HL-60 (cell line): ENCODE measurements around the gene GTPBP1.

Experiments
- DNase-seq, 2 experiments: peaks; one replicate each; pipeline ENCODE4 v3.0.0-alpha.2; 2010 to 2020; ENCODE audit warnings: low read depth in 1 of 2, low spot score in 1 of 2
- H3K27ac ChIP-seq: fragments of 250-450 bp; sonication (Bioruptor Pico); replicated peaks from 2 replicates; pipeline ENCODE4 v1.5.1; 2020; ENCODE audit warnings: mild to moderate bottlenecking, moderate library complexity
- H3K27me3 ChIP-seq: fragments of 250-450 bp; sonication (Bioruptor Pico); 2 replicates; pipeline ENCODE4 v1.5.1; 2021; ENCODE audit warnings: mild to moderate bottlenecking, moderate library complexity; ENCODE audit not compliant: insufficient read depth, poor library complexity, severe bottlenecking
- H3K4me3 ChIP-seq: replicated peaks from 2 replicates; pipeline ENCODE4 v1.5.1; 2011; ENCODE audit warnings: mild to moderate bottlenecking, control low read depth, low read length; ENCODE audit not compliant: insufficient read depth
- GABPA ChIP-seq: IDR thresholded peaks from 2 replicates; pipeline ENCODE4 v1.6.1; 2012; ENCODE audit warnings: low read depth
- POLR2AphosphoS5 ChIP-seq: IDR thresholded peaks from 2 replicates; pipeline ENCODE4 v1.6.1; 2012; ENCODE audit warnings: low read depth
- REST ChIP-seq: IDR thresholded peaks from 2 replicates; pipeline ENCODE4 v1.6.1; 2012; ENCODE audit warnings: low read depth; ENCODE audit not compliant: insufficient replicate concordance
- SPI1 ChIP-seq: IDR thresholded peaks from 2 replicates; pipeline ENCODE4 v1.6.1; 2012; ENCODE audit warnings: low read depth, mild to moderate bottlenecking, borderline replicate concordance
- TF ChIP-seq, protein P1 (sequence below): IDR thresholded peaks from one replicate; pipeline ENCODE4 v1.5.1; 2011; ENCODE audit warnings: low read length, control low read depth, inconsistent platforms; ENCODE audit not compliant: insufficient read depth

The GTPBP1 gene

DNA sequence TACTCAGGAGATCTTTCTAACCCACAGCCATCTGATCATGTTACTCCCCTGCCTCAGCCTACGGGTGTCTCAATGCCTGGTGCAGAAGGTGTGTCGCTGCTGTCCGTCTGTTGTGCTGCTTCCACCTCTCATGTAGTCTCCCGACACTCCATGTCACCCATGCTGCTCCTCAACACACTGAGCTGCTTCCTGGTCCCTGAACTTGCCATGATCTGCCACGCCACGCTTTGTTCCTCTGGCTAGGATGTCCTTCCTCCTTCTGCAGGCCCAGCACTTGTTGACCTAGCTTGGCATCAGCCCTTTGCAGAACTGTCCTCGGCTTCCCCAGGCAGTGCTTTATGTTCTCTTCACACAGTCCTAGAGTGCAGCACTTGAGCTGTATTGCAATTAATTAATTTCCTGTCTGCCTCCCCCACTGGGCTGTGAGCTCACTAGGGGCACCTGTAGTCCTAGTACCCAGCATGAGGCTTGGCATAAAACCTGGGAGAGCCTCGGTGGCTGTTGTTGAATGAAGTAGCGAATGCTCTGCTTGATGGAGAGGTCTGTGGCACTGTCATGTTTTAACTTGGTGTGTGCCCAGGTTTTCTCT, 9.5 kb downstream of the GTPBP1 start:
- H3K27ac ChIP-seq: no peak overlapping the region
- TF ChIP-seq SPI1 (no peak), POLR2AphosphoS5 (no peak), REST (no peak), GABPA (no peak)
- TF ChIP-seq, protein P1, sequence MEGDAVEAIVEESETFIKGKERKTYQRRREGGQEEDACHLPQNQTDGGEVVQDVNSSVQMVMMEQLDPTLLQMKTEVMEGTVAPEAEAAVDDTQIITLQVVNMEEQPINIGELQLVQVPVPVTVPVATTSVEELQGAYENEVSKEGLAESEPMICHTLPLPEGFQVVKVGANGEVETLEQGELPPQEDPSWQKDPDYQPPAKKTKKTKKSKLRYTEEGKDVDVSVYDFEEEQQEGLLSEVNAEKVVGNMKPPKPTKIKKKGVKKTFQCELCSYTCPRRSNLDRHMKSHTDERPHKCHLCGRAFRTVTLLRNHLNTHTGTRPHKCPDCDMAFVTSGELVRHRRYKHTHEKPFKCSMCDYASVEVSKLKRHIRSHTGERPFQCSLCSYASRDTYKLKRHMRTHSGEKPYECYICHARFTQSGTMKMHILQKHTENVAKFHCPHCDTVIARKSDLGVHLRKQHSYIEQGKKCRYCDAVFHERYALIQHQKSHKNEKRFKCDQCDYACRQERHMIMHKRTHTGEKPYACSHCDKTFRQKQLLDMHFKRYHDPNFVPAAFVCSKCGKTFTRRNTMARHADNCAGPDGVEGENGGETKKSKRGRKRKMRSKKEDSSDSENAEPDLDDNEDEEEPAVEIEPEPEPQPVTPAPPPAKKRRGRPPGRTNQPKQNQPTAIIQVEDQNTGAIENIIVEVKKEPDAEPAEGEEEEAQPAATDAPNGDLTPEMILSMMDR: no peak
- no peaks in the 10 kb centered on the region for H3K27me3 ChIP-seq
- H3K4me3 ChIP-seq: no peak overlapping the region
- peak in 1 of 2 experiments; percentile 61 for DNase-seq

DNA sequence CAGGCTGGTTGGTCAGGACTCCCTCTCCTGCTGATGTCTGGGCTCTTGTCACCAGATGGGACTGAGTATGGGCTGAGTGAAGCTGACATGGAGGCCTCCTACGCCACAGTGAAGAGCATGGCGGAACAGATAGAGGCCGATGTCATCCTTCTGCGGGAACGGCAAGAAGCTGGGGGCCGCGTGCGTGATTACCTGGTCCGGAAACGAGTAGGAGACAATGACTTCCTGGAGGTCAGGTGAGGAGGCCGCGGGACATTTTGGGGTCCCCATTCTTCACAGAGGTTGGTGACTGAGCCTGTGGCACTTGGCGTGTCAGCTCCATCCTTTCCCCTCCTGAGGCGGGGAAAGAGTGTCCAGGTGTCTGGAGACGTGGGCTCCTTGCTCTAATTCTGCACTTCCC, 10.1 kb downstream of the GTPBP1 start:
- TF ChIP-seq GABPA: no peak
- TF ChIP-seq, protein P1: no peak
- no peak for TF ChIP-seq POLR2AphosphoS5
- no peak for TF ChIP-seq REST
- no peak for TF ChIP-seq SPI1

DNA sequence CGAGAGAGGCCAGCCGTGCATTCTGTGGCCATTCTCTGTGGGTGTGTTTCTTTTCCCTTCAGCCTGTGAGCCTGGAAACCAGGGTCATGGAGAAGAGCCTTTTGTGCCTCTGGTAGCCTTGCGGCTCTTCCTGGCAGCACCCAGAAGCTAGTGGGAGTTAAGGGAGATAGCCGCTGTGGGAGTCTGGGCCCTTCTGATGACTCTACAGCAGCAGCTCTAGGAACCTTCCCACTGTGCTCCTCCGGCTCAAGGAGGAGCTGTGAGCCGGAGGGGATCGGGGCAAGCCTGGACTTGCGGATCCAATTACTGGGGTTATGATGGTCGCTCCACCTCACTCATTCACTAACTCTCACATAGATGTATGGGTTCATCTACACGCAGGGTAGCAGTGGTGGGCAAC, 10.5 kb downstream of the GTPBP1 start:
- no peak overlapping the region for H3K27ac ChIP-seq
- no peak for TF ChIP-seq REST
- no peak for TF ChIP-seq GABPA
- no peak for TF ChIP-seq SPI1
- no peak for TF ChIP-seq POLR2AphosphoS5
- no peaks in the 10 kb centered on the region for H3K27me3 ChIP-seq
- DNase-seq: no peak
- H3K4me3 ChIP-seq: no peak overlapping the region

More for the DNA sequence above, 10.1 kb downstream of the GTPBP1 start:
- H3K27ac ChIP-seq: no peak overlapping the region
- no peak overlapping the region for H3K4me3 ChIP-seq
- no peaks in the 10 kb centered on the region for H3K27me3 ChIP-seq
- DNase-seq: no peak
